Keratinocyte (primary cell): Measurements from ENCODE around the gene CMIP.

Experiments used
- CTCF ChIP-seq, 3 experiments: IDR thresholded peaks in 1 of 3; conservative IDR thresholded peaks in 1 of 3; optimal IDR thresholded peaks in 1 of 3; 2 replicates in 2 of 3; 3 replicates in 1 of 3; pipeline versions ENCODE3 to v1.5.1; 2011; ENCODE audit warnings: low read length in 3 of 3, mild to moderate bottlenecking in 3 of 3, moderate library complexity in 2 of 3, control low read depth in 1 of 3, inconsistent platforms in 1 of 3; ENCODE audit not compliant: insufficient read depth in 2 of 3; ENCODE audit errors: extremely low read depth in 1 of 3
- EZH2 ChIP-seq: IDR thresholded peaks from one replicate; pipeline ENCODE4 v1.6.1; 2012; ENCODE audit warnings: inconsistent platforms, mild to moderate bottlenecking, low read length, moderate library complexity

GRCh38 chr16:81713796-81714195 lies 269.2 kb downstream of the CMIP start:
- TF ChIP-seq CTCF (optimal IDR thresholded peaks at IDR 0.05 in 1 of 3, IDR thresholded peaks at IDR 0.05 in 1 of 3, conservative IDR thresholded peaks at IDR 0.05 in 1 of 3; ENCODE audit: extremely low read depth in 1 of 3, insufficient read depth in 2 of 3, low read length in 3 of 3) (no peak), EZH2 (no peak)
